Hepatocyte (in vitro differentiated cells): ENCODE measurements around the gene FGF3.

Experiments used
- CTCF ChIP-seq: fragments of 200-600 bp; sonication (generic); IDR thresholded peaks from 2 replicates; pipeline ENCODE4 v1.5.1; 2016; ENCODE audit warnings: antibody characterized with exemption, mild to moderate bottlenecking; ENCODE audit not compliant: poor library complexity
- EZH2 ChIP-seq: fragments of 200-600 bp; sonication (generic); IDR thresholded peaks from 2 replicates; pipeline ENCODE4 v1.6.1; 2016; ENCODE audit warnings: antibody characterized with exemption, mild to moderate bottlenecking, borderline replicate concordance
- EZH2phosphoT487 ChIP-seq: fragments of 200-600 bp; sonication (generic); IDR thresholded peaks from one replicate; pipeline ENCODE4 v1.6.1; 2018; ENCODE audit warnings: antibody characterized with exemption, mild to moderate bottlenecking, low read depth, moderate library complexity; ENCODE audit not compliant: unreplicated experiment, severe bottlenecking

DNA sequence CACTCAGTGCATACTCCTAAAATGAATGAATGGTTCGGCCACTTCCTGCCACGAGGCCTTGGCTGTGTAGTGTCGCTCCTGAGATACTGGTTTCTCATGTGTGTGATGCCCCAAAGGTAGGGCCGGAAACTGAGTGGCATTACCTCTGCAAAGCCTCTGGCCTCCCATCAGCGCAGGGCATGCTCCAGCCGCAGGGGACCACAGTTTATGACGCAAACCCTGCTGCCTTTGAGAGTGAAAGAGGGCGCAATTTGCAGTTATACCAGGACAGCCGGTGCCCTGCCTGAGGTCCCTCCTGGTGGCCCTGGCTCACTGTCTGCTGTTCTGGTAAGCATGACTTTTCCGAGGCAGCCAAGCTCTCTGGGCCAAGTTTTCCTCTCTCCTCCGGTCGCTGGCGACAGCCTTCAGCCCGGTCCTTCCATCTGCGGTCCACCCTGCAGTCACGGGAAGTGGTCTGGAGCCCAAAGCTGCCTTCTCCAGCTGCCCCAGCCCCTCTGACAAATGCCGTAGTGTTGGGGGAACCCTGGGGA is 2.4 kb upstream of the FGF3 start:
- TF ChIP-seq CTCF: no peak
- TF ChIP-seq EZH2: no peak
- no peak for TF ChIP-seq EZH2phosphoT487
